GM18499 (cell line): ENCODE results near the gene ABCA10.
"Not testable (repeated sequence)": the region's sequence is repeated elsewhere in the genome, so short reads cannot be mapped to it uniquely, and the experiment has no call there.

Experiments
- ATAC-seq: cut with Tn5 transposase; IDR thresholded peaks from one replicate; pipeline ENCODE4 v1.9.1; 2021; ENCODE audit warnings: moderate number of reproducible peaks; ENCODE audit not compliant: insufficient read depth, unreplicated experiment

Gene ABCA10

GRCh38 chr17:69228576-69228975, at the start of gene ABCA10:
Gene ABCA10, minus strand, starts transcription at chr17:69228824. Its CDS starts 3,466 bp downstream, at chr17:69225358.
- ATAC-seq: no peak

GRCh38 chr17:69276279-69276678, 47.7 kb upstream of the ABCA10 start:
- ATAC-seq: not testable (repeated sequence)

GRCh38 chr17:69275751-69276150, 47.1 kb upstream of the ABCA10 start:
- ATAC-seq: no peak

GRCh38 chr17:69271023-69271422, 42.4 kb upstream of the ABCA10 start:
- ATAC-seq: no peak

- ATAC-seq: no peak
These were observed 40.7 kb upstream of the ABCA10 start for GRCh38 chr17:69269131-69269998.

- ATAC-seq: no peak
These were observed 40.0 kb upstream of the ABCA10 start for GRCh38 chr17:69268543-69269014.

GRCh38 chr17:69267219-69267618, 38.6 kb upstream of the ABCA10 start:
- ATAC-seq: no peak

GRCh38 chr17:69265873-69266272, 37.2 kb upstream of the ABCA10 start:
- ATAC-seq: no peak

- ATAC-seq: no peak
These were observed 25.6 kb upstream of the ABCA10 start for GRCh38 chr17:69254187-69254586.

- ATAC-seq: no peak
These were observed 22.0 kb upstream of the ABCA10 start for GRCh38 chr17:69250641-69251040.

GRCh38 chr17:69246726-69247375, 18.2 kb upstream of the ABCA10 start:
- no peak for ATAC-seq

GRCh38 chr17:69246202-69246601, 17.6 kb upstream of the ABCA10 start:
- no peak for ATAC-seq

GRCh38 chr17:69245617-69246016, 17.0 kb upstream of the ABCA10 start:
- ATAC-seq: no peak

- no peak for ATAC-seq
These were observed 11.3 kb upstream of the ABCA10 start for GRCh38 chr17:69239611-69240600.

- ATAC-seq: no peak
These were observed 8.3 kb upstream of the ABCA10 start for GRCh38 chr17:69236946-69237345.

GRCh38 chr17:69236464-69236863, 7.8 kb upstream of the ABCA10 start:
- ATAC-seq: no peak

- peak; percentile 81 for ATAC-seq
These were observed 6.9 kb upstream of the ABCA10 start for GRCh38 chr17:69235338-69236058.

- no peak for ATAC-seq
These were observed 4.0 kb upstream of the ABCA10 start for GRCh38 chr17:69232650-69233049.

GRCh38 chr17:69231521-69231920, 2.9 kb upstream of the ABCA10 start:
- no peak for ATAC-seq

- no peak for ATAC-seq
These were observed 2.3 kb upstream of the ABCA10 start for GRCh38 chr17:69230939-69231338.
